HG02938 (cell line): ENCODE results near the gene GPR32.
"Not testable (repeated sequence)": the region's sequence is repeated elsewhere in the genome, so short reads cannot be mapped to it uniquely, and the experiment has no call there.

Experiments
- ATAC-seq: cut with Tn5 transposase; IDR thresholded peaks from one replicate; pipeline ENCODE4 v1.9.1; 2021; ENCODE audit warnings: mild to moderate bottlenecking, moderate library complexity; ENCODE audit not compliant: unreplicated experiment

Gene GPR32

DNA sequence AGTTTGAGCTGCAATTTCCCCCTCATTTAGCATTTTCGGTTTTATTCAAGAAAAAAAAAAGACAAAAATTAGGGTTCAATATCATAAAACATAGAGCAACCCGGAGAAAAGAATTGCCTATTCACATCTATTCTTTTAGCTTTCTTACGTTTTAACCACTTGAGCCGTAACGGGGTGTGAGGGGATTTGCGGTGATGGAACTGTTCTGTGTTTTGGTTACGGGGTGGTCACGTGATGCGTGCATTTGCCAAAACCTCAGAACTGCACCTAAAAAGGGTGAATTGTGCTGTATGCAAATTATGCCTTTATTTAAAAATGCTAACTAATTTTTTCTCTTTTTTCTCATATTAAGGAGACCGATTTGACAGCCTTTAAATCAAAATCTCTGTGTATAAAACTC lies 25.0 kb upstream of the GPR32 start:
- ATAC-seq = no peak

DNA sequence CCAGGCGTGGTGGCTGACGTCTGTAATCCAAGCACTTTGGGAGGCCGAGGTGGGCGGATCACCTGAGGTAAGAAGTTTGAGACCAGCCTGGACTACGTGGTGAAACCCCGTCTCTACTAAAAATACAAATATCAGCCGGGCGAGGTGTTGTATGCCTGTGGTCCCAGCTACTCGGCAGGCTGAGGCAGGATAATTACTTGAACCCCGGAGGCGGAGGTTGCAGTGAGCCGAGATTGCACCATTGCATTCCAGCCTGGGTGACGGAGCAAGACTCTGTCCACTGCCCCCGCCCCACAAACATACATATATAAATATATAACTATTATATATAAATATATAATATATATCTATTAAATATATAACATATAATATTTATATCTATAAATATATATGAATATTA lies 23.1 kb upstream of the GPR32 start:
- not testable (repeated sequence) for ATAC-seq

- ATAC-seq = no peak
Measured at GRCh38 chr19:50749490-50749889, 20.8 kb upstream of the GPR32 start.

GRCh38 chr19:50750010-50750409 lies 20.3 kb upstream of the GPR32 start:
- no peak for ATAC-seq

GRCh38 chr19:50753879-50754278 lies 16.4 kb upstream of the GPR32 start:
- ATAC-seq = no peak

GRCh38 chr19:50756244-50756643 lies 14.0 kb upstream of the GPR32 start:
- not testable (repeated sequence) for ATAC-seq

- ATAC-seq = not testable (repeated sequence)
Measured at GRCh38 chr19:50757624-50758023, 12.6 kb upstream of the GPR32 start.

- ATAC-seq = not testable (repeated sequence)
Measured at GRCh38 chr19:50759076-50759475, 11.2 kb upstream of the GPR32 start.

DNA sequence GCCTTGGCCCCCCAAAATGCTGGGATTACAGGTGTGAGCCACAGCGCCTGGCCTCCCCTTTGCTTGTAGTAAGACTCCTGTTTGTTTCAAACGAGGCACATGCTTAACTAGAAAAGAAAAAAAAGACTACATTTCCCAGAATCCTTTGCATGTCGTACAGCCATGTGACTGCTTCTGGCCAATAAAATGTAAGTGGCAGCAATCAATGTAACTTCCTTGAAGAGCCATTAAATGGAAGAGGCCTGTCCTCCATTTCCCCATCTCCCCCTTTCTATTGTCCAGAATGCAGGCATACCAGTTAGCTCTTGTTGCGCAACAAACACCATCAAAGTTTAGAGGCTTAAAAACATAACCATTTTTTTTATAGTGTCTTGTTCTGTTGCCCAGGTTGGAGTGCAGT lies 10.4 kb upstream of the GPR32 start:
- no peak for ATAC-seq

GRCh38 chr19:50761501-50761900 lies 8.8 kb upstream of the GPR32 start:
- ATAC-seq = not testable (repeated sequence)

DNA sequence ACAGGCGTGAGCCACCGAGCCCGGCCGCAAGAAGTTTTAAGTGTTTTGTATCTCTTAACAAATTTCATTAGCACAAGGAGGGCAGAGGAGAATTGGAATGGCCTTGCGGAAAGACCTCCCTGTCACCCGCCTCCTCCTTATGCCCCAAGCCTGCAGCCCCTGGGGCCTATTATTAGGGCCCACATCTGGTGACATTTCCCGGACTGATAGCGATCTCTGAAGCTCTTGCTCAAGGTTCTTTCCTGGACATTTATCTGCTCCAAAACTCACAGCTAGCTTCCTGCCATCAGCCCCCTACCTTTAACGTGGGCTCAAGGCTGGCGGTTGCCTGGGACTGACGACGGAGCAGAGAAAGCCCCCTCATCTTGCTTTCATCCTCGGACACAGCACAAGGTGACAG lies 6.7 kb upstream of the GPR32 start:
- not testable (repeated sequence) for ATAC-seq

GRCh38 chr19:50764409-50764808 lies 5.9 kb upstream of the GPR32 start:
- no peak for ATAC-seq

DNA sequence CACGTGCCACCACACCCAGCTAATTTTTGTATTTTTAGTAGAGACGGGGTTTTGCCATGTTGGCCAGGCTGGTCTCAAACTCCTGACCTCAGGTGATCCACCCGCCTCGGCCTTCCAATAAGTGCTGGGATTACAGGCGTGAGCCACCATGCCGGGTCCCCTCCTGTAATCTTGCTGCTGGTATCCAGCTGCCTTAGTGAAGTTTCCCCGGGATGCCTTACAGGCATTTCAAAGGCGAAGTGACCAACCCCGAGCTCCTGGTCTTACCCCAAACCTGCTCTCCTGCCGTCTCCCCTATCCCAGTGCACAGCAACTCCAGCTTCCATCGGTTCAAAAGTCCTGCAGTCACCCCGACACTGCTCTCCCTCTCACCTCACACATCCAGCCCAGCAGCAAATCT lies 3.5 kb upstream of the GPR32 start:
- not testable (repeated sequence) for ATAC-seq

- ATAC-seq = not testable (repeated sequence)
Measured at GRCh38 chr19:50767263-50767662, 3.0 kb upstream of the GPR32 start.

GRCh38 chr19:50768277-50768676 lies 2.0 kb upstream of the GPR32 start:
- no peak for ATAC-seq

DNA sequence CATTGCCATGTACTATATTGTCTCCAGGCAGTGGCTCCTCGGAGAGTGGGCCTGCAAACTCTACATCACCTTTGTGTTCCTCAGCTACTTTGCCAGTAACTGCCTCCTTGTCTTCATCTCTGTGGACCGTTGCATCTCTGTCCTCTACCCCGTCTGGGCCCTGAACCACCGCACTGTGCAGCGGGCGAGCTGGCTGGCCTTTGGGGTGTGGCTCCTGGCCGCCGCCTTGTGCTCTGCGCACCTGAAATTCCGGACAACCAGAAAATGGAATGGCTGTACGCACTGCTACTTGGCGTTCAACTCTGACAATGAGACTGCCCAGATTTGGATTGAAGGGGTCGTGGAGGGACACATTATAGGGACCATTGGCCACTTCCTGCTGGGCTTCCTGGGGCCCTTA lies 624 bp downstream of the GPR32 start:
- ATAC-seq = no peak

- ATAC-seq = no peak
Measured at GRCh38 chr19:50772476-50772875, 2.2 kb downstream of the GPR32 start.

DNA sequence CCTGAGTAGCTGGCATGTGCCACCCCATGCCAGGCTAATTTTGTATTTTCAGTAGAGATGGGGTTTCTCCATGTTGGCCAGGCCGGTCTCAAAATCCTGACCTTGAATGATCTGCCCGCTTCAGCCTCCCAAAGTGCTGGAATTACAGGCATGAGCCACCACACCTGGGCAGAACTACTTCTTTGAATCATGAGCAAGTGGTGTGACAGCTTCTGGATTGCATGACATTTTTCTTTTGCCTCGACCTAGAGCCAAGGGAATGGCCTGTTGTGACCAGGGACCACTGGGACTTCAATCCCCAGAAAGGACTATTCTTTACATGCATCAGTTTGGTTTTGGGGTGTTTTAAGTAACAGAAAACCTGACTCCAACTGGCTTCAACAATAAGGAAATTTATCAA lies 2.6 kb downstream of the GPR32 start:
- ATAC-seq = not testable (repeated sequence)

DNA sequence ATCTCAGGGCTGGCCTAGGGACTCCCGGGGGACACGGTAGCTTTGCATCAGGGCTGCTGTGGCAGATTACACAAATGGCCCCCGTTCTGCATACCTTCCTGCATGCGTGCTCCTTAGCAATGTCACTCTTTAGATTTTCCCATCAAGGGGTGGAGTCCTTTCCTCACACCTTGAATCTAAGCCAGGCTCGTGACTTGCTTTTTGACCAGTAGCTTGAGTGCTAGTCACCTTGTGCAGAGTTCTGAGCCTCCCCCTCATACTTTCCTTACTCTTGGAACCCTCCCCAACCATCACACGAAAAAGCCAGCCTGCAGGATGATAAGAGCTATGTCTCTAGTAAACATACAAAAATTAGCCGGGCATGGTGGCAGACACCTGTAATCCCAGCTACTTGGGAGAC lies 3.2 kb downstream of the GPR32 start:
- not testable (repeated sequence) for ATAC-seq

GRCh38 chr19:50776131-50776530 lies 5.9 kb downstream of the GPR32 start:
- ATAC-seq = no peak

DNA sequence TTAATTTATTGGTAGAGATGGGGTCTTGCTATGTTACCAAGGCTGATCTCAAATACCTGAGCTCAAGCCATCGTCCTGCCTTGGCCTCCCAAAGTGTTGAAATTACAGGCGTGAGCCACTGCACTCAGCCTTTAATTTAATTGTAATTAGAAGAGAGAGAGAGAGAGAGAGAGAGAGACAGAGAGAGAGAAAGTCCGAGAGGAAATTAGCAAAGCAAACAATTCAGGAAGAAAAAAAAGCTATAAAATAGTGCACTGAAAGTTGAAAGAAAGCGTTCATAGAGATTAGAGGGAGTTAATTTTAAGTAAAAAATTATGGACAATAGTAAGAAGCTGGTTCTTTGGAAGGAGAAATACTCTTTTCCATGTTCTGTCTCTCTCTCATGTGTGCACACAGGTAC lies 7.0 kb downstream of the GPR32 start:
- no peak for ATAC-seq

- ATAC-seq = no peak
Measured at GRCh38 chr19:50777830-50778303, 7.6 kb downstream of the GPR32 start.

DNA sequence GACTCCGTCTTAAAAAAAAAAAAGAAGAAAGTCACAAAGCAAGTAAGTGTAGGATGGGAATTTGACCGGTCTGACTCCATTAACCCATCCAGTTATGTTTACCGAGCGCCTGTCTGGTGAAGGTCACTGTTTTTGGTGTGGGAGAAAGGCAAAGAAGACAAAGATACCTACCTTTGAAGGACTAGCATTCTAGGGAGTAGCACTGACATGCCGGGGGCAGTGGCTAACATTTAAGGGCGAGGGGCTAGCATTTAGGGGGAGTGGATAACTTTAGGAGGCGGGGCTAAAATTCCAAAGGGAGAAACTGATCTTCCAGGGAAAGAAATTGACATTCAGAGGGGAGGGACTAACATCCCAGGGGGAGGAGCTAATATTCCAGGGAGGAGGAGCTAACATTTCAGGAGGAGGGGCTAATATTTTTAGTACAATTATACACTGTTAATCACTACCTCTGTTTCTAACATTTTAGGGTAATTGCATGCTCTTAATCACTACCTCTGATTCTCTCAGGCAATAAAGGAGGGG lies 8.7 kb downstream of the GPR32 start:
- no peak for ATAC-seq
